Measurements from ENCODE around the gene PNMA1.

Gene PNMA1

DNA sequence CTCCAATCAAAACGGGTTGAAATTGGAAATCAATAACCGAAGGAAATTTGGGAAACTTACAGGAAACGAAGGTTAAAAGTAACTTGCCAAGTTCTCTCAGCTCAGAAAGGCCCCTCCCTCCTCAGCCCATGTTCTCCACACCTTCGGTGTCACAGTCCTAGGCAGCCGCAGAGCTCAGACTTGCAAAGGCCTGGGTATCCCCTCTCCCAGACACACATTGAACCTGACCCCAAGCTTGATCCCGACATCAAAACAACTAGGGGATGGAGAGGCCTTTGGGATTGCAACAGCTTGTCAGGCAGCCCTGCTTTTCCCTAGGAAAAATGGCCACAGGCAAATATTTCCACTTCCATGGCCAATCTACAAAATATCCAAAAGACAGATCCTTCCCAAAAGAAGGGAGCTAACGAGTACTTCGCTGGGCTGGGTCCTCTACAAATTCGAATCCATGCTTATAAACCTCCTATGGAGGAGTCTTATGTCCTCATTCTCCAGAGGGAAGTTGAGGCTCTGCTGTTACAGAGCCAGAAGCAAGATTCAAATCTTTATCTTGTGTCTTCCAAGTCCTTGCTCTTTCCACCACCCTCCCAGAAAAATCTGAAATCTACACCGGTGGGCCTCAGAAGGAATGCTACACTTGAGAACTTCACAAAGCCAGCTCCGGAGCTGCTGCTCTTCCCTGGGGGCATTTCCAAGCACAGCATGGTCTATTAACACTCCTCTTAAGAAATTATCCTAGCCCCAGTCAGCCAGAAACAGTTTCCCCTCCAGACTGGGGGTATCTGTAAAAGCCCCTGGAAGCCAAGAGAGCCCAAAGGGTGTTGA, 35.7 kb upstream of the PNMA1 start:
- in situ Hi-C loops (cut with MboI; ENCODE audit: low sequenced_read_pairs, unreplicated experiment), result loop anchor here (25.0 kb wide), 1 partner anchor 287 kb away; no protein-coding TSS in a partner anchor
- TF ChIP-seq, protein P1, sequence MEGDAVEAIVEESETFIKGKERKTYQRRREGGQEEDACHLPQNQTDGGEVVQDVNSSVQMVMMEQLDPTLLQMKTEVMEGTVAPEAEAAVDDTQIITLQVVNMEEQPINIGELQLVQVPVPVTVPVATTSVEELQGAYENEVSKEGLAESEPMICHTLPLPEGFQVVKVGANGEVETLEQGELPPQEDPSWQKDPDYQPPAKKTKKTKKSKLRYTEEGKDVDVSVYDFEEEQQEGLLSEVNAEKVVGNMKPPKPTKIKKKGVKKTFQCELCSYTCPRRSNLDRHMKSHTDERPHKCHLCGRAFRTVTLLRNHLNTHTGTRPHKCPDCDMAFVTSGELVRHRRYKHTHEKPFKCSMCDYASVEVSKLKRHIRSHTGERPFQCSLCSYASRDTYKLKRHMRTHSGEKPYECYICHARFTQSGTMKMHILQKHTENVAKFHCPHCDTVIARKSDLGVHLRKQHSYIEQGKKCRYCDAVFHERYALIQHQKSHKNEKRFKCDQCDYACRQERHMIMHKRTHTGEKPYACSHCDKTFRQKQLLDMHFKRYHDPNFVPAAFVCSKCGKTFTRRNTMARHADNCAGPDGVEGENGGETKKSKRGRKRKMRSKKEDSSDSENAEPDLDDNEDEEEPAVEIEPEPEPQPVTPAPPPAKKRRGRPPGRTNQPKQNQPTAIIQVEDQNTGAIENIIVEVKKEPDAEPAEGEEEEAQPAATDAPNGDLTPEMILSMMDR (IDR thresholded peaks at IDR 0.05; ENCODE audit: borderline replicate concordance, control extremely low read depth, extremely low read depth, insufficient read depth, missing control alignments), result no peak
- no peak for DNase-seq (ENCODE audit: low spot score)

DNA sequence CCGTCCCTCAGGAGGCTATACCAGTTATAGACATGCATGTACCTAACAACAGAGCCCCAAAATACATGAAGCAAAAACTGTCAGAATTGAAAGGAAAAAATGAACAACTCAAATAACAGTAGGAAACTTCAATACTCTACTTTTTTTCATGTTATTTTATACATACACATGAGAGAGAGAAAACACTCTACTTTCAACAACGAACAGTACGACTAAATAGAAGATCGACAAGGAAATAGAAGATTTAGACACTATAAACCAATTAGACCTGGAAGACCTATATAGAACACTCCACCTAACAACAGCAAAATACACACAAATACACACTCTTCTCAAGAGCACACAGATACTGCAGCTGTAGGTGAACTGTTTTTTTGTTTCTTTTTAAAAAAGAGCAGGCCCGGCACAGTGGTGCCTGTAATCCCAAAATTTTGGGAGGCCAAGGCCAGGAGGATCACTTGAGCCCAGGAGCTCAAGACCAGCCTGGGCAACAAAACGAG, 34.7 kb upstream of the PNMA1 start:
- DNase-seq (ENCODE audit: low spot score), result no peak
- TF ChIP-seq, protein P1 (IDR thresholded peaks at IDR 0.05; ENCODE audit: borderline replicate concordance, control extremely low read depth, extremely low read depth, insufficient read depth, missing control alignments), result no peak
- in situ Hi-C loops (cut with MboI; ENCODE audit: low sequenced_read_pairs, unreplicated experiment), result loop anchor here (25.0 kb wide), 1 partner anchor 288 kb away; no protein-coding TSS in a partner anchor

DNA sequence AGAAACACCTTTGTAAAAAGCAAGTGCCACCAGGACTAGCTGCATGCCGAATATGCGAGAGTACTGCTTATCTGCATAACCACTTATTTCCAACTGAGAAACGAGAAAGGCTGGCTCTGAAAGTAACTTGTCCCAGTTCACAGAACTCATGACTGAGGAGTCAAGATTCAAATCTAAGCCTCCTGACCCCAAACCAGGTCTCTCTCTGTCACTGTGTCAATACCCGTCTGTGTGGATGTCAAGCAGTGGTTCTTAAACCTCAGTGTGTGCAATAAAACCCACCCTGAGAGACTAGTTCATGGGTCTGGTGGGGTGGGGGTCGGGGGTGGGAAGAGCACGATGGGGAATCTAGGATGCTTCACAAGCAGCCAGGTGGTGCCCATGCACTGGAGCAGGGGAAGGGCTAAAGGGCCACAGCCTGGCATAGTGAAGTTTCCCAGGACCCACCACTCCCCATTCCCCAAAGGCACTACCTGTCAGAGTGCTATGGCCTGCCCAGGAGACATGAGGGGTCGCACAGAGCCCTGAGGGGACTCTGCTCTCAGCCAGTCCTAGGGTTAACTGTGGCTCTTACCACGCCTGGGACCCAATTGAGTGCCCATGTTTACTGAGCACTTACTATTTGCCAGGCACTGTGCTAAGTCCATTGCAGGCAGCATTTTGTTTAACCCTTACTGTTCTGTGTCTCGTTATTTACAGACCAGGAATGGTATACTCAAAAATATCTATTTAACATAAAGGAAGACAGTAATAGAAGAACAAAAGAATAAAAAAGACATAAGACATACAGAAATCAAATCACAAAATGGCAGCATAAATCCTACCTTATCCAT, 33.4 kb upstream of the PNMA1 start:
- DNase-seq (ENCODE audit: low spot score), result no peak
- in situ Hi-C loops (cut with MboI; ENCODE audit: low sequenced_read_pairs, unreplicated experiment), result loop anchor here (25.0 kb wide), 1 partner anchor 290 kb away; no protein-coding TSS in a partner anchor
- TF ChIP-seq, protein P1 (IDR thresholded peaks at IDR 0.05; ENCODE audit: borderline replicate concordance, control extremely low read depth, extremely low read depth, insufficient read depth, missing control alignments), result no peak

DNA sequence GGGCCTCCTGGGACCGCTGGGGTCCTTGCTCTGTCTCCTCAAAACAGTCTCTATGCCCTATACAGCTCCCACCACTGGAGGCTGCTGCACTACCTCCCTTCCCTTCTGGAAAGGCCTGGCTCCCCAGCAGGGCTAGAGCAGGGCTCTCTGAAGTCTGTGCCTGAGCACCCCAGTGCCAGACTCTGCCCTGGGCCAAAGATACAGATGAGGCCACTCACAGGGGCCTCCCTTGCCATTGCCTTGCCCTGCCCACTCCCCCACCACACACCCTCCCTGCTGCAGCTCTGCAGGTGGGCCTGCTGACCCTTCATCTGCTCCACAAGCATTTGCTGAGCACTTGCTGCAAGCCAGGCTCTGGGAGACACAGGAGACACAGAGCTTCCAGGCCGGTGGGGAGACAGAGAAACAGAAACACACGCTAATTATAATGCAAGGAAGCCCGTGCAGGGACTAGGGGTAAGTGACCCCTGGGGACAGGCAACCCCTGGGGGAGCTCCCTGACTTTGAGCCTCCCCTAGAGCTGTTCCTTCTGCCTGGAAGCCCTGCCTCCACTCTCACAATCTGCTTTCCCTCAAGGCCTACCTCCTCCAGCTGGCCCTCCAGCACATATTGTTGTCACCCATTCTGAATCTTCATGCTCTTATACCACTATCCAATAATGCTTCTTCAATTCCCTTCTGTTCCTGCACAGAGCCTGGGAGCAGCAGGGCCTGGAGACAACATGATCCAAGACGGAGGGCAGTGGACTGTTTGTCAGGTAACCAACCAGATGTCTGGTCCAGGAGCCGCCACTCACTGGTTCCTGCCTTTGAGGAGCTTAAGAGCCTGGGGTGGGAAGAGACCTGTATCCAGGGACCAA, 32.6 kb upstream of the PNMA1 start:
- no peak for DNase-seq (ENCODE audit: low spot score)
- TF ChIP-seq, protein P1 (IDR thresholded peaks at IDR 0.05; ENCODE audit: borderline replicate concordance, control extremely low read depth, extremely low read depth, insufficient read depth, missing control alignments), result no peak
- in situ Hi-C loops (cut with MboI; ENCODE audit: low sequenced_read_pairs, unreplicated experiment), result loop anchor here (25.0 kb wide), 1 partner anchor 291 kb away; no protein-coding TSS in a partner anchor

DNA sequence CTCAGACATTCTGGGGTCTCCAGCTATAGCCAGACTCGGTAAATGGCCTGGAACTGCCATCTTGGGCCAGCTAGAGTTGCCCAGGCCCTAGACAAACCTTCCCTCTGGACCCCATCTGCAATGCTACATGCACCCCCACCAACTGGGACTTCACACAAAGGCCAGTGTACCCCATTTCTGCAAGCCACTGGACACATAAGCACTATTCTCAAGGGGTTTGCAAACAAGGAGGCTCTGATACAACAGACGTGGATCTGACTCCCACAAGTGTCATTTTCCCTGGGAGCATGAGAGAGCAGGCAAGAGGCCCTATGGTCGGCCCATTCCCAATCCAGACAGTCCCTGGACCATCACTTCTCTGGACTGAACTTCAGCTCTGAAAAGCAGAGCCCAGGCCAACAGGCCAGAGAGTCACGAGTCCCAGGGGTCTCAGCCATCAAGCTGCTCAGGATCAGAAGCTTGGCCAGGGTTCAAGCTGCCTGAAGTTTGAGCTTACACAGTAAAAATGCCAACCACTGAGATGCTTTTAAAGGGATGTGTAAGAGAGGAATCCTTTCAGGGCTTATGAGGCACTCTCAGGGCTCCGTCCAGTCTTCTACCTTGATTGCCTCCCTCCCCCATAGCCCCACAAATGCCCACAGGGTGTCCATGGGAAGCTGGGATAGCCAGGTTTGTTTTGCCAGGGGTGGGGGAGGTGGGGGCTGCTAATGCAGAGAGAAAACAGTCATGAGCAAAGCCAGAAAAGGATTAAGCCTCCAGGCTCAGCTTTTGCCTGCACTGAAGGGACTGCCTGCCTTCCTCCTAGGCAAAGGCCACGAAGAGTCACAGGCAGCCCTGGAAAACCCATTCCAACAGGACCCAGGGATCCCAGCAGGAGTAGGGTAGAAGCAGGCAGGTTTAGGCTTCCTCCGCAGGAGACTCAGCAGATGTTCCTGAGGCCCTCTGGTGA, 31.7 kb upstream of the PNMA1 start:
- DNase-seq (ENCODE audit: low spot score), result no peak
- TF ChIP-seq, protein P1 (IDR thresholded peaks at IDR 0.05; ENCODE audit: borderline replicate concordance, control extremely low read depth, extremely low read depth, insufficient read depth, missing control alignments), result no peak
- in situ Hi-C loops (cut with MboI; ENCODE audit: low sequenced_read_pairs, unreplicated experiment), result loop anchor here (25.0 kb wide), 1 partner anchor 291 kb away; no protein-coding TSS in a partner anchor

Data from GM13976 (cell line).